CD8-positive, alpha-beta memory T cell (primary cell): ENCODE measurements around the gene STRIP1. TPM values are rescaled to one million over a fixed set of nuclear protein-coding genes. Genes with fewer than 3 reads are reported as not detected.

Source experiments
- CTCF ChIA-PET: fragments of 350-600 bp; sonication (Branson Sonifier 250); formaldehyde crosslinking; loops from one replicate; lab custom pipeline; 2021; ENCODE audit warnings: antibody characterized with exemption; lab: Charles Lee
- POLR2A ChIA-PET: fragments of 350-600 bp; sonication (Branson Sonifier 250); formaldehyde crosslinking; loops from one replicate; lab custom pipeline; 2021; ENCODE audit warnings: antibody characterized with exemption; lab: Charles Lee
- DNase-seq, 5 donors: peaks; one replicate each; pipeline versions ENCODE4 v3.0.0 to v3.0.0-alpha.2; 2020 to 2022; ENCODE audit warnings: mixed read lengths in 1 of 5
- H3K27ac ChIP-seq: one replicate; pipeline ENCODE4 v1.7.0; 2013; ENCODE audit warnings: low read depth, mild to moderate bottlenecking, low read length, moderate library complexity
- H3K27me3 ChIP-seq: 2 replicates; pipeline ENCODE4 v1.7.0; 2013; ENCODE audit warnings: low read length, mild to moderate bottlenecking; ENCODE audit not compliant: insufficient read depth, poor library complexity, severe bottlenecking
- H3K36me3 ChIP-seq: 2 replicates; pipeline ENCODE4 v1.7.0; 2013; ENCODE audit warnings: mild to moderate bottlenecking, low read length, moderate library complexity; ENCODE audit not compliant: insufficient read depth
- H3K4me1 ChIP-seq: 2 replicates; pipeline ENCODE4 v1.7.0; 2013; ENCODE audit warnings: mild to moderate bottlenecking, low read length, moderate library complexity; ENCODE audit not compliant: insufficient read depth
- H3K4me3 ChIP-seq: 2 replicates; pipeline ENCODE4 v1.7.0; 2013; ENCODE audit warnings: mild to moderate bottlenecking, low read length
- H3K9me3 ChIP-seq: 2 replicates; pipeline ENCODE4 v1.7.0; 2013; ENCODE audit warnings: mild to moderate bottlenecking, low read length
- H3K27ac Mint-ChIP-seq, 8 donors: one replicate each; pipeline ENCODE4 v1.8.0; 2020 to 2021; ENCODE audit warnings: mixed read lengths in 8 of 8, mild to moderate bottlenecking in 6 of 8, inconsistent platforms in 3 of 8, moderate library complexity in 3 of 8
- H3K27me3 Mint-ChIP-seq, 2 donors: one replicate each; pipeline ENCODE4 v1.8.0; 2020 to 2021; ENCODE audit warnings: mixed read lengths in 2 of 2, mild to moderate bottlenecking in 1 of 2, moderate library complexity in 1 of 2
- H3K36me3 Mint-ChIP-seq, 3 donors: one replicate each; pipeline ENCODE4 v1.8.0; 2020 to 2021; ENCODE audit warnings: mixed read lengths in 3 of 3, inconsistent platforms in 1 of 3, mild to moderate bottlenecking in 1 of 3
- H3K4me1 Mint-ChIP-seq, 3 donors: one replicate each; pipeline ENCODE4 v1.8.0; 2020 to 2021; ENCODE audit warnings: mixed read lengths in 3 of 3, inconsistent platforms in 1 of 3, mild to moderate bottlenecking in 1 of 3
- H3K4me3 Mint-ChIP-seq, 7 donors: one replicate each; pipeline ENCODE4 v1.8.0; 2020 to 2021; ENCODE audit warnings: mixed read lengths in 7 of 7, mild to moderate bottlenecking in 6 of 7, moderate library complexity in 4 of 7, inconsistent platforms in 2 of 7
- H3K9me3 Mint-ChIP-seq, 5 donors: one replicate each; pipeline ENCODE4 v1.8.0; 2020 to 2022; ENCODE audit warnings: mixed read lengths in 5 of 5, mild to moderate bottlenecking in 3 of 5, moderate library complexity in 2 of 5, inconsistent platforms in 1 of 5
- polyA plus RNA-seq: library from polyadenylated mRNA; unstranded; fragments of 300-500 nt; fragmentation: Illumina TruSeq; gene quantifications from one replicate; pipeline ENCODE4 v1.2.3, GENCODE V29; 2021
- total RNA-seq, 2 experiments: library from RNA; stranded (reverse); gene quantifications; one replicate each; pipeline ENCODE4 v1.2.3, GENCODE V29; 2021

Gene STRIP1
- total and polyA plus RNA-seq, 3 experiments from 2014 or later: 27.7 to 37.3 (median 35.1) TPM

GRCh38 chr1:110047463-110047862 is 13.0 kb downstream of the STRIP1 start:
- Mint-ChIP-seq H3K4me3 (no peak overlapping the region), H3K27me3 (peaks cover 0 to 2% of the 10 kb centered on the region in 2 donors), H3K36me3 (peaks cover 7 to 94% (median 31%) of the 10 kb centered on the region in 3 donors), H3K4me1 (no peaks in the 10 kb centered on the region), H3K27ac (peak overlapping the region in 1 of 8 donors; percentile 18), H3K9me3 (no peaks in the 10 kb centered on the region)
- H3K4me1 ChIP-seq: no peaks in the 10 kb centered on the region
- H3K4me3 ChIP-seq: no peak overlapping the region
- no peaks in the 10 kb centered on the region for H3K9me3 ChIP-seq
- no peak overlapping the region for H3K27ac ChIP-seq
- H3K36me3 ChIP-seq: peaks cover 71% of the 10 kb centered on the region
- ChIA-PET CTCF (interaction anchor here (1.0 to 1.2 kb wide), 2 partner anchors 13 to 18 kb away, joined by 3 read pairs; no protein-coding TSS in a partner anchor), POLR2A (interaction anchor here (0.5 kb wide), 1 partner anchor 13 kb away, joined by 4 read pairs; no protein-coding TSS in a partner anchor)
- no peaks in the 10 kb centered on the region for H3K27me3 ChIP-seq
- no peak for DNase-seq

- H3K4me3 ChIP-seq: no peak overlapping the region
- peaks cover 7 to 94% (median 36%) of the 10 kb centered on the region in 3 donors for H3K36me3 Mint-ChIP-seq
- H3K4me1 Mint-ChIP-seq: no peaks in the 10 kb centered on the region
- no peaks in the 10 kb centered on the region for H3K9me3 ChIP-seq
- H3K27ac ChIP-seq: no peak overlapping the region
- POLR2A ChIA-PET: no interaction called here
- no peak overlapping the region for H3K4me3 Mint-ChIP-seq
- CTCF ChIA-PET: interaction anchor here (1.2 kb wide), 1 partner anchor 19 kb away, joined by 3 read pairs; no protein-coding TSS in a partner anchor
- peaks cover 70% of the 10 kb centered on the region for H3K36me3 ChIP-seq
- H3K4me1 ChIP-seq: no peaks in the 10 kb centered on the region
- no peaks in the 10 kb centered on the region for H3K27me3 ChIP-seq
- peak overlapping the region in 1 of 8 donors; percentile 36 for H3K27ac Mint-ChIP-seq
- peaks cover 0 to 2% of the 10 kb centered on the region in 2 donors for H3K27me3 Mint-ChIP-seq
- no peak for DNase-seq
- no peaks in the 10 kb centered on the region for H3K9me3 Mint-ChIP-seq
Measured at GRCh38 chr1:110048240-110048639, 13.8 kb downstream of the STRIP1 start.

- peaks cover 0 to 5% (median 1%) of the 10 kb centered on the region in 3 donors for H3K4me1 Mint-ChIP-seq
- no peaks in the 10 kb centered on the region for H3K9me3 ChIP-seq
- H3K27ac Mint-ChIP-seq: no peak overlapping the region
- H3K36me3 ChIP-seq: peaks cover 70% of the 10 kb centered on the region
- H3K27me3 Mint-ChIP-seq: peaks cover 0 to 2% of the 10 kb centered on the region in 2 donors
- POLR2A ChIA-PET: no interaction called here
- H3K27ac ChIP-seq: no peak overlapping the region
- DNase-seq: no peak
- CTCF ChIA-PET: interaction anchor here (1.2 to 2.2 kb wide), 2 partner anchors 11 to 19 kb away, joined by 3 to 11 read pairs; no protein-coding TSS in a partner anchor
- no peak overlapping the region for H3K4me3 Mint-ChIP-seq
- no peak overlapping the region for H3K4me3 ChIP-seq
- H3K36me3 Mint-ChIP-seq: peaks cover 13 to 94% (median 36%) of the 10 kb centered on the region in 3 donors
- H3K9me3 Mint-ChIP-seq: no peaks in the 10 kb centered on the region
- no peaks in the 10 kb centered on the region for H3K27me3 ChIP-seq
- no peaks in the 10 kb centered on the region for H3K4me1 ChIP-seq
Measured at GRCh38 chr1:110048923-110049601, 14.6 kb downstream of the STRIP1 start.

GRCh38 chr1:110049801-110050601 is 15.6 kb downstream of the STRIP1 start:
- CTCF ChIA-PET: interaction anchor here (1.1 to 2.2 kb wide), 2 partner anchors 10 to 15 kb away, joined by 3 to 11 read pairs; partner anchors contain the start of gene STRIP1
- POLR2A ChIA-PET: no interaction called here

GRCh38 chr1:110050602-110051261 is 16.3 kb downstream of the STRIP1 start:
- no peaks in the 10 kb centered on the region for H3K9me3 ChIP-seq
- Mint-ChIP-seq H3K9me3 (no peaks in the 10 kb centered on the region), H3K27ac (peak overlapping the region in 2 of 8 donors; percentile 47 to 52), H3K4me3 (no peak overlapping the region), H3K36me3 (peaks cover 16 to 97% (median 30%) of the 10 kb centered on the region in 3 donors), H3K4me1 (peaks cover 0 to 5% (median 1%) of the 10 kb centered on the region in 3 donors), H3K27me3 (peaks cover 0 to 2% of the 10 kb centered on the region in 2 donors)
- ChIA-PET POLR2A (no interaction called here), CTCF (interaction anchor here (1.1 to 2.2 kb wide), 2 partner anchors 9 to 16 kb away, joined by 3 to 11 read pairs; partner anchors contain the start of gene STRIP1)
- no peak overlapping the region for H3K4me3 ChIP-seq
- H3K27ac ChIP-seq: no peak overlapping the region
- H3K4me1 ChIP-seq: no peaks in the 10 kb centered on the region
- no peaks in the 10 kb centered on the region for H3K27me3 ChIP-seq
- DNase-seq: no peak
- peaks cover 72% of the 10 kb centered on the region for H3K36me3 ChIP-seq

More at GRCh38 chr1:110049801-110050601, 15.6 kb downstream of the STRIP1 start:
- H3K27me3 ChIP-seq: no peaks in the 10 kb centered on the region
- no peak overlapping the region for H3K27ac ChIP-seq
- no peaks in the 10 kb centered on the region for H3K9me3 Mint-ChIP-seq
- H3K4me1 ChIP-seq: no peaks in the 10 kb centered on the region
- peaks cover 0 to 2% of the 10 kb centered on the region in 2 donors for H3K27me3 Mint-ChIP-seq
- H3K4me3 ChIP-seq: no peak overlapping the region
- peaks cover 13 to 96% (median 32%) of the 10 kb centered on the region in 3 donors for H3K36me3 Mint-ChIP-seq
- peak overlapping the region in 3 of 8 donors; percentile 47 to 68 (median 61) for H3K27ac Mint-ChIP-seq
- DNase-seq: no peak
- H3K4me3 Mint-ChIP-seq: no peak overlapping the region
- H3K36me3 ChIP-seq: peaks cover 72% of the 10 kb centered on the region
- peaks cover 0 to 5% (median 1%) of the 10 kb centered on the region in 3 donors for H3K4me1 Mint-ChIP-seq
- H3K9me3 ChIP-seq: no peaks in the 10 kb centered on the region

GRCh38 chr1:110051262-110051648 is 16.8 kb downstream of the STRIP1 start:
- POLR2A ChIA-PET: no interaction called here
- Histone ChIP-seq H3K27me3 (no peaks in the 10 kb centered on the region), H3K4me3 (no peak overlapping the region), H3K36me3 (peaks cover 74% of the 10 kb centered on the region), H3K4me1 (no peaks in the 10 kb centered on the region), H3K9me3 (no peaks in the 10 kb centered on the region), H3K27ac (no peak overlapping the region)
- CTCF ChIA-PET: interaction anchor here (2.2 kb wide), 1 partner anchor 9 kb away, joined by 11 read pairs; no protein-coding TSS in a partner anchor
- Mint-ChIP-seq H3K4me1 (peaks cover 0 to 5% (median 1%) of the 10 kb centered on the region in 3 donors), H3K27me3 (peaks cover 0 to 2% of the 10 kb centered on the region in 2 donors), H3K9me3 (no peaks in the 10 kb centered on the region), H3K36me3 (peaks cover 17 to 97% (median 31%) of the 10 kb centered on the region in 3 donors), H3K27ac (no peak overlapping the region), H3K4me3 (no peak overlapping the region)
- no peak for DNase-seq

- Mint-ChIP-seq H3K9me3 (no peaks in the 10 kb centered on the region), H3K4me3 (no peak overlapping the region), H3K36me3 (peaks cover 13 to 98% (median 21%) of the 10 kb centered on the region in 3 donors), H3K4me1 (peaks cover 0 to 5% (median 1%) of the 10 kb centered on the region in 3 donors), H3K27ac (peak overlapping the region in 4 of 8 donors; percentile 24 to 72 (median 41)), H3K27me3 (peaks cover 0 to 2% of the 10 kb centered on the region in 2 donors)
- CTCF ChIA-PET: interaction anchor here (0.9 to 3.2 kb wide), 13 partner anchors 9 to 52 kb away, joined by 3 to 17 read pairs (median 4); partner anchors contain the start of gene STRIP1
- no peak overlapping the region for H3K4me3 ChIP-seq
- POLR2A ChIA-PET: no interaction called here
- peaks cover 65% of the 10 kb centered on the region for H3K36me3 ChIP-seq
- no peaks in the 10 kb centered on the region for H3K4me1 ChIP-seq
- peak; percentile 39 to 70 (median 57) for DNase-seq
- no peaks in the 10 kb centered on the region for H3K27me3 ChIP-seq
- no peak overlapping the region for H3K27ac ChIP-seq
- H3K9me3 ChIP-seq: no peaks in the 10 kb centered on the region
Measured at GRCh38 chr1:110053552-110054428, 19.4 kb downstream of the STRIP1 start.
